ENCODE data around the gene TMEM120B. TPM values are rescaled to one million over a fixed set of nuclear protein-coding genes. Genes with fewer than 3 reads are reported as not detected.

TMEM120B gene
- total RNA-seq, 1 experiment from 2014 or later = 22.3 TPM

GRCh38 chr12:121817648-121818043 is 105.1 kb downstream of the TMEM120B start:
- POLR2A ChIA-PET (ENCODE audit: low non-redundant PET) = no interaction called here
- Histone ChIP-seq H3K27ac (ENCODE audit: low read depth, low read length, poor library complexity, severe bottlenecking) (no peak overlapping the region), H3K4me3 (ENCODE audit: low read depth, low read length, poor library complexity, severe bottlenecking) (no peak overlapping the region), H3K9me3 (ENCODE audit: low read depth, low read length, poor library complexity, severe bottlenecking) (no peaks in the 10 kb centered on the region), H3K4me1 (ENCODE audit: insufficient read depth, low read length, poor library complexity, severe bottlenecking) (peaks cover 6% of the 10 kb centered on the region), H3K36me3 (ENCODE audit: insufficient read depth, low read length, poor library complexity, severe bottlenecking) (peaks cover 63% of the 10 kb centered on the region), H3K27me3 (replicated peaks; ENCODE audit: insufficient read depth, low read depth, low read length, poor library complexity) (no peaks in the 10 kb centered on the region)
- no peak for DNase-seq (ENCODE audit: low spot score)
- intact Hi-C loops (cut with micrococcal nuclease; ENCODE audit: unreplicated experiment) = no loop called here
- TF ChIP-seq EZH2 (IDR thresholded peaks at IDR 0.05; ENCODE audit: borderline replicate concordance, low read depth, low read length, poor library complexity, severe bottlenecking) (no peak), CTCF (conservative IDR thresholded peaks at IDR 0.05; ENCODE audit: low read depth, low read length) (no peak)
- BruUV-seq (replicated peaks) = no TSS peak
- CTCF ChIA-PET = no interaction called here

GRCh38 chr12:121819212-121819949 is 106.8 kb downstream of the TMEM120B start:
- Histone ChIP-seq H3K27me3 (replicated peaks; ENCODE audit: insufficient read depth, low read depth, low read length, poor library complexity) (no peaks in the 10 kb centered on the region), H3K9me3 (ENCODE audit: low read depth, low read length, poor library complexity, severe bottlenecking) (no peaks in the 10 kb centered on the region), H3K27ac (ENCODE audit: low read depth, low read length, poor library complexity, severe bottlenecking) (no peak overlapping the region), H3K36me3 (ENCODE audit: insufficient read depth, low read length, poor library complexity, severe bottlenecking) (peaks cover 63% of the 10 kb centered on the region), H3K4me1 (ENCODE audit: insufficient read depth, low read length, poor library complexity, severe bottlenecking) (no peaks in the 10 kb centered on the region), H3K4me3 (ENCODE audit: low read depth, low read length, poor library complexity, severe bottlenecking) (no peak overlapping the region)
- no peak for DNase-seq (ENCODE audit: low spot score)
- POLR2A ChIA-PET (ENCODE audit: low non-redundant PET) = no interaction called here
- TF ChIP-seq CTCF (conservative IDR thresholded peaks at IDR 0.05; ENCODE audit: low read depth, low read length) (no peak), EZH2 (IDR thresholded peaks at IDR 0.05; ENCODE audit: borderline replicate concordance, low read depth, low read length, poor library complexity, severe bottlenecking) (no peak)
- intact Hi-C loops (cut with micrococcal nuclease; ENCODE audit: unreplicated experiment) = no loop called here
- no TSS peak for BruUV-seq (replicated peaks)
- CTCF ChIA-PET = no interaction called here

GRCh38 chr12:121820056-121820455 is 107.5 kb downstream of the TMEM120B start:
- no peaks in the 10 kb centered on the region for H3K27me3 ChIP-seq (replicated peaks; ENCODE audit: insufficient read depth, low read depth, low read length, poor library complexity)
- no peak for DNase-seq (ENCODE audit: low spot score)
- intact Hi-C loops (cut with micrococcal nuclease; ENCODE audit: unreplicated experiment) = no loop called here
- no peak overlapping the region for H3K27ac ChIP-seq (ENCODE audit: low read depth, low read length, poor library complexity, severe bottlenecking)
- ChIA-PET POLR2A (ENCODE audit: low non-redundant PET) (no interaction called here), CTCF (no interaction called here)
- TF ChIP-seq CTCF (conservative IDR thresholded peaks at IDR 0.05; ENCODE audit: low read depth, low read length) = no peak
- H3K4me1 ChIP-seq (ENCODE audit: insufficient read depth, low read length, poor library complexity, severe bottlenecking) = no peaks in the 10 kb centered on the region
- peaks cover 58% of the 10 kb centered on the region for H3K36me3 ChIP-seq (ENCODE audit: insufficient read depth, low read length, poor library complexity, severe bottlenecking)
- no peaks in the 10 kb centered on the region for H3K9me3 ChIP-seq (ENCODE audit: low read depth, low read length, poor library complexity, severe bottlenecking)
- BruUV-seq (replicated peaks) = no TSS peak
- no peak overlapping the region for H3K4me3 ChIP-seq (ENCODE audit: low read depth, low read length, poor library complexity, severe bottlenecking)

All from A673 (cell line).